ENCODE measurements around the gene SVOP.
A peak's percentile ranks its signal among the peaks of the same experiment; 100 is the strongest.

The SVOP gene

GRCh38 chr12:108973629-108974152 lies 47.2 kb downstream of the SVOP start:
- DNase-seq (ENCODE audit: low read depth), result no peak

- no peak for DNase-seq (ENCODE audit: low read depth)
Observed at GRCh38 chr12:108972358-108972757, 48.5 kb downstream of the SVOP start.

- DNase-seq (ENCODE audit: low read depth), result no peak
Observed at GRCh38 chr12:108969622-108970021, 51.2 kb downstream of the SVOP start.

GRCh38 chr12:108967869-108968540 lies 52.9 kb downstream of the SVOP start:
- no peak for DNase-seq (ENCODE audit: low read depth)

GRCh38 chr12:108966378-108967151 lies 54.3 kb downstream of the SVOP start:
- no peak for DNase-seq (ENCODE audit: low read depth)

GRCh38 chr12:108965886-108966285 lies 55.0 kb downstream of the SVOP start:
- no peak for DNase-seq (ENCODE audit: low read depth)

GRCh38 chr12:108964371-108965352 lies 56.2 kb downstream of the SVOP start:
- DNase-seq (ENCODE audit: low read depth), result no peak

GRCh38 chr12:108962256-108962655 lies 58.6 kb downstream of the SVOP start:
- DNase-seq (ENCODE audit: low read depth), result no peak

- DNase-seq (ENCODE audit: low read depth), result no peak
Observed at GRCh38 chr12:108959748-108960655, 60.9 kb downstream of the SVOP start.

GRCh38 chr12:108955225-108955835 lies 65.5 kb downstream of the SVOP start:
- no peak for DNase-seq (ENCODE audit: low read depth)

GRCh38 chr12:108950991-108951739 lies 69.7 kb downstream of the SVOP start:
- peak; percentile 38 for DNase-seq (ENCODE audit: low read depth)

- no peak for DNase-seq (ENCODE audit: low read depth)
Observed at GRCh38 chr12:108949976-108950375, 70.9 kb downstream of the SVOP start.

GRCh38 chr12:108948367-108948766 lies 72.5 kb downstream of the SVOP start:
- no peak for DNase-seq (ENCODE audit: low read depth)

GRCh38 chr12:108947097-108947496 lies 73.8 kb downstream of the SVOP start:
- no peak for DNase-seq (ENCODE audit: low read depth)

- DNase-seq (ENCODE audit: low read depth), result no peak
Observed at GRCh38 chr12:108940138-108940537, 80.7 kb downstream of the SVOP start.

- DNase-seq (ENCODE audit: low read depth), result no peak
Observed at GRCh38 chr12:108939594-108939993, 81.3 kb downstream of the SVOP start.

- DNase-seq (ENCODE audit: low read depth), result no peak
Observed at GRCh38 chr12:108938247-108938924, 82.5 kb downstream of the SVOP start.

- no peak for DNase-seq (ENCODE audit: low read depth)
Observed at GRCh38 chr12:108935159-108935763, 85.6 kb downstream of the SVOP start.

- no peak for DNase-seq (ENCODE audit: low read depth)
Observed at GRCh38 chr12:108933949-108934348, 86.9 kb downstream of the SVOP start.

Measured in T-helper 22 cell (primary cell).